Ascending aorta (tissue), 2 donors: ENCODE measurements around the gene MAPT. TPM values are rescaled to one million over a fixed set of nuclear protein-coding genes. Genes with fewer than 3 reads are reported as not detected.

Experiments used
- DNase-seq, 2 donors: peaks; one replicate each; pipeline ENCODE4 v3.0.0-alpha.2; 2019; ENCODE audit warnings: low spot score in 2 of 2
- H3K27ac ChIP-seq, 2 donors: fragments of 200-600 bp; sonication (generic); one replicate each; pipeline ENCODE4 v1.5.1; 2016 to 2017; ENCODE audit warnings: mild to moderate bottlenecking in 1 of 2
- H3K27me3 ChIP-seq: fragments of 200-600 bp; sonication (generic); one replicate; pipeline ENCODE4 v1.5.1; 2017
- H3K36me3 ChIP-seq, 2 donors: fragments of 200-600 bp; sonication (generic); one replicate each; pipeline ENCODE4 v1.5.1; 2016
- H3K4me1 ChIP-seq, 2 donors: fragments of 200-600 bp; sonication (generic); one replicate each; pipeline ENCODE4 v1.5.1; 2016 to 2017; ENCODE audit warnings: mild to moderate bottlenecking in 1 of 2
- H3K4me3 ChIP-seq, 2 donors: fragments of 200-600 bp; sonication (generic); one replicate each; pipeline ENCODE4 v1.5.1; 2016 to 2017; ENCODE audit warnings: mild to moderate bottlenecking in 1 of 2
- H3K9me3 ChIP-seq, 2 donors: fragments of 200-600 bp; sonication (generic); one replicate each; pipeline ENCODE4 v1.5.1; 2016
- intact Hi-C: fragments of 100-400 bp; cut with DNase I; formaldehyde crosslinking; loops from one replicate; pipeline ENCODE4 v1.15.1; 2023
- total RNA-seq: library from RNA; depleted of rRNA; stranded (reverse); fragments of >200 nt; gene quantifications from one replicate; pipeline ENCODE4 v1.1.0, GENCODE V29; 2016
- TF ChIP-seq, protein P1 (sequence below), 3 experiments: fragments of 200-600 bp in 2 of 3; fragments of 450-650 bp in 1 of 3; sonication (generic) in 2 of 3; IDR thresholded peaks; one replicate each; pipeline ENCODE4 v1.5.1; 2016 to 2019; ENCODE audit warnings: antibody characterized with exemption in 3 of 3, mild to moderate bottlenecking in 1 of 3, moderate library complexity in 1 of 3

The MAPT gene
- total RNA-seq, 1 donor from 2014 or later: 0.32 TPM

DNA sequence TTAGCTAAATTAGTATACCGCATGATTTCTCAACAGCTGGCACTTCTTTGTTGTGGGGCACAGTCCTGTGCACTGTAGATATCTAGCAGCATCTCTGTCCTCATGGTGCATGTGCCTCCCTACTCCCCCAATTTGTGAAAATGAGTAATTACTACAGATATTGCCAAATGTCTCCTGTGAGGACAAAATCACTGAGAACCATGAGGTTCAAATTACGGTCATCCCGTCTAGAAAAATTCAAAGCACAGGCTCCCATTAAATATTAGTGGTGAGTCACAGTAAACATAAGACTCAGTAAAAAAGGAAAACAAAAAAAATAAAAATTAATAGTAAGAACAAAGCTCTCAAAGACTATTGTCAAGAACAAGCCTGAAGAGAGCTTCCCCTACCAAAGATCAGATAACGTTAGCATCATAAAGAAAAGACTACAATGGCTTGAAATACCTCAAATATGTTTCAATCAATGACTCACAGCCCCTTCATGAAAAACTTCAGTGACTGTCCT lies 162.5 kb downstream of the MAPT start:
- Histone ChIP-seq H3K4me3 (no peak overlapping the region), H3K27ac (no peak overlapping the region), H3K4me1 (no peaks in the 10 kb centered on the region), H3K36me3 (peaks cover 5 to 8% of the 10 kb centered on the region in 2 donors), H3K9me3 (no peaks in the 10 kb centered on the region), H3K27me3 (no peaks in the 10 kb centered on the region)
- intact Hi-C loops: no loop called here
- TF ChIP-seq, protein P1, sequence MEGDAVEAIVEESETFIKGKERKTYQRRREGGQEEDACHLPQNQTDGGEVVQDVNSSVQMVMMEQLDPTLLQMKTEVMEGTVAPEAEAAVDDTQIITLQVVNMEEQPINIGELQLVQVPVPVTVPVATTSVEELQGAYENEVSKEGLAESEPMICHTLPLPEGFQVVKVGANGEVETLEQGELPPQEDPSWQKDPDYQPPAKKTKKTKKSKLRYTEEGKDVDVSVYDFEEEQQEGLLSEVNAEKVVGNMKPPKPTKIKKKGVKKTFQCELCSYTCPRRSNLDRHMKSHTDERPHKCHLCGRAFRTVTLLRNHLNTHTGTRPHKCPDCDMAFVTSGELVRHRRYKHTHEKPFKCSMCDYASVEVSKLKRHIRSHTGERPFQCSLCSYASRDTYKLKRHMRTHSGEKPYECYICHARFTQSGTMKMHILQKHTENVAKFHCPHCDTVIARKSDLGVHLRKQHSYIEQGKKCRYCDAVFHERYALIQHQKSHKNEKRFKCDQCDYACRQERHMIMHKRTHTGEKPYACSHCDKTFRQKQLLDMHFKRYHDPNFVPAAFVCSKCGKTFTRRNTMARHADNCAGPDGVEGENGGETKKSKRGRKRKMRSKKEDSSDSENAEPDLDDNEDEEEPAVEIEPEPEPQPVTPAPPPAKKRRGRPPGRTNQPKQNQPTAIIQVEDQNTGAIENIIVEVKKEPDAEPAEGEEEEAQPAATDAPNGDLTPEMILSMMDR (IDR thresholded peaks at IDR 0.05): no peak
- no peak for DNase-seq

DNA sequence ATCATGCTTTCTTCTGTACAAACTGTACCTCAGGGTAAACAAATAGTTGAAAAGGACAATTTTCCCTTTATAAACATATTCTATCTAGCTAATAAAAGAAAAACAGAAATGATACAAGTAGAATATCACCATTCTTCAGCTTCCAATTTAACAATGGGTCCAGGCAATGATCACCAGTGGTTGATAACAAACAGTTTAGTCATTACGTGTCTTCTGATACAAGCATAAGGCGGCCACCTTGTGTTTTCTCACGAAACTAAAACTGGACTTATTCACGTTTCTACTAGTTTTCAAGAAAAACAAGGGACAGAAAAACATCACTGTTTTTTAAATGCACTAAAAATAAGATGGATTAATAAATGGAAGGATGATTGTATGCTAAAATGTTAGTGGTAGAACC lies 163.0 kb downstream of the MAPT start:
- intact Hi-C loops: no loop called here
- DNase-seq: no peak
- no peaks in the 10 kb centered on the region for H3K4me1 ChIP-seq
- no peak overlapping the region for H3K4me3 ChIP-seq
- H3K27ac ChIP-seq: no peak overlapping the region
- H3K9me3 ChIP-seq: no peaks in the 10 kb centered on the region
- peaks cover 5 to 8% of the 10 kb centered on the region in 2 donors for H3K36me3 ChIP-seq
- TF ChIP-seq, protein P1 (IDR thresholded peaks at IDR 0.05): no peak
- no peaks in the 10 kb centered on the region for H3K27me3 ChIP-seq

DNA sequence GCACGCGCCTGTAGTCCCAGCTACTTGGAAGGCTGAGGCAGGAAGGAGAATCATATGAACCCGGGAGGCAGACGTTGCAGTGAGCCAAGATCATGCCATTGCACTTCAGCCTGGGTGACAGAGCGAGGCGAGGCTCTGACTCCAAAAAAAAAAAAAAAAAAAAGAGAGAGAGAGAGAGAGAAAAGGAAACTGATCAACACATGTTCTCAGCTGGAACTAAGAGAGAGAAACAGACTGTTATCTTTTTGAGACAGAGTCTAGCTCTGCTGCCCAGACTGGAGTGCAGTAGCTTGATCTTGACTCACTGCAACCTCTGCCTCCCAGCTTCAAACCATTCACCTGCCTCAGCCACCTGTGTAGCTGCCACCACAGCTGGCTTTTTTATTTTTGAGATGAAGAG lies 165.1 kb downstream of the MAPT start:
- no peak overlapping the region for H3K27ac ChIP-seq
- DNase-seq: no peak

DNA sequence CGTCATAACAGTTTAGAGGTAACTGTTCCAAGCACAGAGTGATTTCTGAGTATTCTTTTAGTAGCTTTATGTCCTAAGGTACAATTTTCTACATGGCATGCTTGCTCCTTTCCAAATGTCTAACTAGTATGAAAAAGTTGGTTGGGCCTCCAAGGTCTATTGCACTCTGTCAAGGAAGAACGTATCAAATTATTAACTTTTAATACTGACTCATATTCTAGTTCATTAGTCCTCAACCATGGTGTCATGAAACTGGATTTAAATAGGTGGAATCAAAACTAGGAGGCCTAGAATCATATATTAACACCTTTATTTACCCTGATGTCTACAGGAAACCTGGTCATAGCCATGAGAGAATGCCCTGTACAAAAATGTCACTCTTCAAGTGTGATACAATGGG lies 166.1 kb downstream of the MAPT start:
- no peaks in the 10 kb centered on the region for H3K9me3 ChIP-seq
- no peak overlapping the region for H3K4me3 ChIP-seq
- H3K4me1 ChIP-seq: no peaks in the 10 kb centered on the region
- no peaks in the 10 kb centered on the region for H3K27me3 ChIP-seq
- no peak overlapping the region for H3K27ac ChIP-seq
- peaks cover 11 to 23% of the 10 kb centered on the region in 2 donors for H3K36me3 ChIP-seq
- no peak for DNase-seq
- intact Hi-C loops: no loop called here
- TF ChIP-seq, protein P1 (IDR thresholded peaks at IDR 0.05): no peak

More for the DNA sequence above, 165.1 kb downstream of the MAPT start:
- intact Hi-C loops: no loop called here
- TF ChIP-seq, protein P1 (IDR thresholded peaks at IDR 0.05): no peak
- H3K4me3 ChIP-seq: no peak overlapping the region
- no peaks in the 10 kb centered on the region for H3K4me1 ChIP-seq
- no peaks in the 10 kb centered on the region for H3K27me3 ChIP-seq
- peaks cover 5 to 15% of the 10 kb centered on the region in 2 donors for H3K36me3 ChIP-seq
- no peaks in the 10 kb centered on the region for H3K9me3 ChIP-seq

DNA sequence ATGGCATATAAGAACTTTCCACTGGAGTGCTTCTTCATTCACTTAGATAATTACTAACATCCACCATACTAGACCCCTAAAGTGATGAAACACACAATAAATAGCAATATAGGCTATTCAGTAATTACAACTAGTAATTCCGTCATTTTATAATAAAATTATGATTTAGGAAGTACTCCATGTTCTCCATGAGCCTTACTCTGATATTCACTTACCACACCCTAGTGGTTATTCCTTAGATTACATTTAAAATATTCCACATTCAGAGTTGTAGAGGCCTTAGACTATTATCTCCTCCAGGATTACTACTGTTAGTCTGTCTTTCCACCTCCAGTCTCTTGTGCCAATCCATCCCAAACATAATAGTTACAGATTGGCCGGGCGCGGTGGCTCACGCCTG lies 167.1 kb downstream of the MAPT start:
- Histone ChIP-seq H3K9me3 (no peaks in the 10 kb centered on the region), H3K27me3 (no peaks in the 10 kb centered on the region), H3K36me3 (peaks cover 21 to 32% of the 10 kb centered on the region in 2 donors), H3K4me3 (no peak overlapping the region), H3K4me1 (no peaks in the 10 kb centered on the region), H3K27ac (no peak overlapping the region)
- DNase-seq: no peak
- TF ChIP-seq, protein P1 (IDR thresholded peaks at IDR 0.05): peak in 2 of 3 experiments; percentile 24 to 27
- intact Hi-C loops: no loop called here

DNA sequence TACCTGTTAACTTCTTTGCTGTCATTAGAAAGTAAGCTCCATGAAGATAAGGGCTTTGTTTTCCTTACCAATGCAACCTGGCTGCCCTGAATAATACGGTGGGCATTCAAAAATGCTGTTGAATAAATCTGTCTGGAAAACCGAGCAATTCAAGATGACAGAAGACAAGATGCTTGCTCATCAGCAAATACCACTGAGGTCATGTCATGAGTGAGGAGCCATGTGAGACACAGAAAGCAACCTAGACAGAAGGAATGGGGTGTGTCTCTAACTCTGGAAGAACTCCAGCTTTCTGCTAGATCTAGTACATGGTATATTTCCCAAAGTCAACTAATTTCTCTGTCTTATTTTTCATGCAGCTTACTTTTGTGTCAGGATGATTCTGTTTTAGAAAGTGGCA lies 168.9 kb downstream of the MAPT start:
- TF ChIP-seq, protein P1 (IDR thresholded peaks at IDR 0.05): no peak
- Histone ChIP-seq H3K4me1 (no peaks in the 10 kb centered on the region), H3K27ac (no peak overlapping the region), H3K27me3 (no peaks in the 10 kb centered on the region), H3K9me3 (no peaks in the 10 kb centered on the region), H3K4me3 (no peak overlapping the region), H3K36me3 (peaks cover 29 to 38% of the 10 kb centered on the region in 2 donors)
- intact Hi-C loops: no loop called here
- DNase-seq: no peak
